GM19467 (cell line): Measurements from ENCODE around the gene AKAP7.
"Not testable (repeated sequence)": the region's sequence is repeated elsewhere in the genome, so short reads cannot be mapped to it uniquely, and the experiment has no call there.

ENCODE experiments used
- ATAC-seq: cut with Tn5 transposase; IDR thresholded peaks from one replicate; pipeline ENCODE4 v1.9.1; 2021; ENCODE audit warnings: mild to moderate bottlenecking, moderate library complexity; ENCODE audit not compliant: unreplicated experiment

Gene AKAP7

DNA sequence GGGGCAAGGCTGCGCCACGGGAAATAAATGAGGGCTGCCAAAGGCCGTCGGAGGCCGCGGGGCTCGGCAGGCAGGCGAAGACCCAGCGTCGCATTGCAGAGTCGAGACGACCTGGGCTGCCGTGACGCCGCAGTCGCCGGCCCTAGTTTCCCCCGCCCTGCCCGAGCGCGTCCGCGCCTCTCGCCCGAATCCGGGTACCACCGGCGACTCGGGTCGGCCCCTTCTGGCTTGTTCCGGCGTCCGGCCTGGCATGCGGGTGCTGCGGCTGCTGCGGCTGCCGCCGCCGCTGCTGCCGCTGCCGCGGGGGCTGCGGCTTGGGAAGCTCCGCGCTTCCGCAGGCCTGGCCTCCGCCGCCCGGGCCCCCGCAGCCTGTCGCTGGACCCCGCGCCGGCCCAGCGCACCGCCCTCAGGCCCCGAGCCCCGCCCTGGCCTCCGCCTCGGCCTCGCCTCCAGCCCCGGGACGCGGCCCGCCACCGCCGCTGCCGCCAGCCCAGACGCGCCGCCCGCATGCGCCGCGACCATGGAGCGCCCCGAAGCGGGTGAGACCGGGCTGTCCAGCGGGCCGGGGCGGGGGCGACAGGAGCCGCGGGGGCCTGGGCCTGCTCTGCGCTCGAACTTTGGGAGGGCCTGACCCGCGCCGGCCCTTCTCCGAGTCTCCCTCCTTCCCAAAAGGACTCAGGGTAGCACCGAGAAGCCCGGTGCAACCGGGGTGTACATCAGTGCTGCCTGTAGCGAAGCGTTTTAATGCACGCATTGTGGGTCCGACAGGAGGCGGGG, at the start of gene AKAP7:
TSS of gene AKAP7 (plus strand) at position 224 of the 777 bp plus-strand sequence. CDS start at position 521, 297 bp downstream.
- ATAC-seq, result peak; percentile 79

DNA sequence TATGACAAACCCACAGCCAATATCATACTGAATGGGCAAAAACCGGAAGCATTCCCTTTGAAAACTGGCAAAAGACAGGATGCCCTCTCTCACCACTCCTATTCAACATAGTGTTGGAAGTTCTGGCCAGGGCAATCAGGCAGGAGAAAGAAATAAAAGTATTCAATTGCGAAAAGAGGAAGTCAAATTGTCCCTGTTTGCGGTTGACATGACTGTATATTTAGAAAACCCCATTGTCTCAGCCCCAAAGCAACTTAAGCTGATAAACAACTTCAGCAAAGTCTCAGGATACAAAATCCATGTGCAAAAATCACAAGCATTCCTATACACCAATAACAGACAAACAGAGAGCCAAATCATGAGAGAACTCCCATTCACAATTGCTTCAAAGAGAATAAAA, 44.9 kb upstream of the AKAP7 start:
- not testable (repeated sequence) for ATAC-seq

DNA sequence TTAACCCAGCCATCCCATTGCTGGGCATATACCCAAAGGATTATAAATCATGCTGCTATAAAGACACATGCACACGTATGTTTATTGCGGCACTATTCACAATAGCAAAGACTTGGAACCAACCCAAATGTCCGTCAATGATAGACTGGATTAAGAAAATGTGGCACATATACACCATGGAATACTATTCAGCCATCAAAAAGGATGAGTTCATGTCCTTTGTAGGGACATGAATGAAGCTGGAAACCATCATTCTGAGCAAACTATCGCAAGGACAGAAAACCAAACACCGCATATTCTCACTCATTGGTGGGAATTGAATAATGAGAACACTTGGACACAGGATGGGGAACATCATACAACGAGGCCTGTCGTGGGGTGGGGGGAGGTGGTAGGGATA, 43.3 kb upstream of the AKAP7 start:
- ATAC-seq, result not testable (repeated sequence)

DNA sequence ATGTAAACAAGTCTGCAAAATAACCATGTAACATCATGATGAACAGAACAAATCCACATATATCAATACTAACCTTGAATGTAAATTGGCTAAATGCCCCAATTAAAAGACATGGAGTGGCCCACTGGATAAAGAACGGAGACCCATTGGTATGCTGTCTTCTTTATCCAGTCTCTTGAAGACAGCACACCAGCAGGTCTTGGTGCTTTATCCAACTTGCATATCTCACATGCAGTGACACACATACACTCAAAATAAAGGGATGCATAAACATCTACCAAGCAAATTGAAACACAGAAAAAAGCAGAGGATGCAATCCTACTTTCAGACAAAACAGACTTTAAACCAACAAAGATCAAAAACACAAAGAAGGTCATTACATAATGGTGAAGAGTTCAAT, 41.9 kb upstream of the AKAP7 start:
- no peak for ATAC-seq

DNA sequence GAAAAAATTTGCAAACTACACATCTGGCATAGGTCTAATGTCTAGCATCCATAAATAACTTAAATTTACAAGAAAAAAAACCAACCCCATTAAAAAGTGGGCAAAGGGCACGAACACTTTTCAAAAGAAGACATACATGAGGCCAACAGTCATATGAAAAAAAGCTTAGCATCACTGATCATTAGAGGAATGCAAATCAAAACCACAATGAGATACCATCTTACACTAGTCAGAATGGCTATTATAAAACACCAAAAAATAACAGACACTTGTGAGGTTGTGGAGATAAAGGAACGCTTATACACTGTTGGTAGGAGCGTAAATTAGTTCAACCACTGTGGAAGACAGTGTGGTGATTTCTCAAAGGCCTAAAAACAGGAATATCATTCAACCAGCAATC, 38.5 kb upstream of the AKAP7 start:
- no peak for ATAC-seq

DNA sequence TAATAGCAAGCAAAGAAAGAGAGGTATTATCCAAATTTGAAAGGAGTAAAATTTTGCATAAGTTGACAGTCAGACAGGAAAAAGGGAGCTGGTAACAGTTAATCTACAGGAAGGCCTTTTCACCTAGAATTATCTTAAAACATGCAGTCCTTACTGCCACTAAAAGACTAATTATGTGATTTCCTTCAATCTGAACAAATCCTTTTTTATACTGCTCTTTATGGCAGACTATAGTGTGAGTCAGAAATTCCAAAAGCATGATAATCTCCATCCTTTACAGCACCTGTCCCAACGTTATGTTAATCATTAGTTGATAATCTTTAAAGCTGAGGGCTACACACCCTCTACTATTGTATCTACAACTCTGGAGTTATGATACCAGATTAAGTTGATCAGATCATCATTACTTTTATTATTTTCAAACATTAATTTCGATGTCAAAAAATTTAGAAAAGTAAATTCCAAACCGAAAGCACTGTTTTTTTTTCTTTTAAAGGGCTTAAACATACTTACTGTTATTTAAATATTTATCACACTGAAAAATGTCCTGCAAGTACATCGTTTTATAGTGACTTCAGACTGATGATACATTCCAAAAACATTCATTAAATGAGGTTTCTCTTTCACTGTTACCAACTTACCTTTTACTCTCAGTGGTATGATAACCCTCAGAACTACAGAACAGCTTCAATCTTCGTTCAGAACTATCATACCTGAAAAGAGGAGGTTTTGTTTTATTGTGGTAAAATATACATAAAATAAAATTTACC, 33.2 kb upstream of the AKAP7 start:
- ATAC-seq, result no peak

DNA sequence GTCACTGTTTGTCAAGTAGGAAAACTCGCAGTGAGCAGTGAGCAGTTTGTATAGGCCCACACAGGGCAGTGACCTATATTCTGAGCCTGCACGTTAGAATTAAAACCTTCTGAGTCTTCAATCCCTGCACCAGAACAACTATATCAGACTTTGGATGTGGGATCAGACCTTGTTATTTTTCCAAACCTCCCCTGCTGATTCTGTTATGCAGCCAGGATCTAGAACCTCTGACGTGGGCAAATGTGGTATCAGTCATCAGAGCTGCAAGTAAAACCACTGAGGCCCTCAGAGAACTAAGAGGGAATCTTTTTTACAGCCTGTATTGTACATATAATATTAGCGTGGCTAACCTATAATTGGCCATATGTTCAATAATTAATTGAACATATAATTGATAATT, 32.0 kb upstream of the AKAP7 start:
- ATAC-seq, result no peak

DNA sequence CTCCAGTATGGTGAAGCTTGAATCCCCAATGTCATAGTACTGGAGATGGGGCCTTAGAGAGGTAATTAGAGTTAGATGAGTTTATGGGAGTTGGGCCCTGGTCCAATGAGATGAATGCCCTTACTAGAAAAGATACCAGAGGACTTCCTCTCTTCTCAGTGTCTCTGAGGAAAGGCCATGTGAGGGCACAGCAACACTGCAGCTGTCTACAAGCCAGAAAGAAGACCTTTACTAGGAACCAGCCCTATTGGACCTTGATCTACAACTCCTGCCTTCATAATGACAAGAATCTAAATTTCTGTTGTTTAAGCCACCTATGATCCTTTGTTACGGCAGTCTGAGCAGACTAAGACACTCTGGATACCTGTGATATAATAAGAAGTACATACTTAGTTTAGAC, 31.4 kb upstream of the AKAP7 start:
- ATAC-seq, result no peak

DNA sequence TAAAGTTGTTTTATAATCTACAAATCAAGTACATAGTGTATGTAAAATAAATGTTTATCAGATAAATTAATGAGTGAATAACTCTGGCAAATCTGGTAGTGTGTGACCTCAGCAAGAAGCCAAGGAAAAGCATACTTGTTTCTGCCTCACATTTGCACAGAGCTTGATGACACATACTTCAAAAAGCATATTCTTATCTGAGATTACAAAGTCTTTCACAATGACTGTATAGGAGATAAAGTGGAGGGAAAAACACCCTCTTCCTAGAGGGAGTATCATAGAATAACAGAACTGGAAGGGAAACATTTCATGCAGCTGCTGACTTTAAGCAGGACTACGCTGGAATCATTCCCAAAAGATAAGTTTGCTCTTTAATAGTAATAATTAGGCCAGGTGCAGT, 28.1 kb upstream of the AKAP7 start:
- no peak for ATAC-seq

DNA sequence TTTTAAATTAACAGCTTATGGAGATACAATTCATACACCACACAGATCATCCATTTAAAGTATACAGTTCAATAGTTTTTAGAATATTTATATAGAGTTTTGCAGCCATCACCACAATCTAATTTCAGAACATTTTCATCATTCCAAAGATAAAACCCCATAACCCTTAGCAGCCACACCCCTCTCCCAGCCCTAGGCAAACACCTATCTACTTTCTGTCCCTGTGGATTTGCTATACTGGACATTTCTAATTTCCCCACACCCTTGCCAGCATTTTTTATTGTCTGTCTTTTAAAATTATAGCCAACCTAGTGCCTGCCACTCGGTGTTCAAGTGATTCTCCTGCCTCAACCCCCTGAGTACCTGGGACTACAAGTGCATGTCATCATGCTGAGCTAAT, 23.0 kb upstream of the AKAP7 start:
- no peak for ATAC-seq

DNA sequence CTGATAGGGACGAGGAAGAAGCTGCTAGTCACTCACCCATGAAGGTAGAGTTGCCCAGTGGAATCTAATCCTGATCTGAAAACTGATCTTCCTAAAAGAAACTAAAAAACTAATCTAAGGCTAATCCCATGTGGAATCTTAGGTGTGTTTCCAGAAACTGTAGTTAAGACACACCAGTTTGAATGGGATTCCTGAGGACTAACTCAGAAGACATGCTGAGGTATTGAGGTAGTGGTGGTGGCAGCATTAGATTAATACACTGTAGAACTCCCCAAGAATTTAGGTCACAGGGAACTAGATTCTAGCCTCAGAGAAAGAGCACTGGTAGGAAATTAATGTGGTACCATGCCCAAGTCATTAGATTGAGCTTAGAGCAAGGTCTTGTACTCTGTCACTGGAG, 19.6 kb upstream of the AKAP7 start:
- no peak for ATAC-seq

DNA sequence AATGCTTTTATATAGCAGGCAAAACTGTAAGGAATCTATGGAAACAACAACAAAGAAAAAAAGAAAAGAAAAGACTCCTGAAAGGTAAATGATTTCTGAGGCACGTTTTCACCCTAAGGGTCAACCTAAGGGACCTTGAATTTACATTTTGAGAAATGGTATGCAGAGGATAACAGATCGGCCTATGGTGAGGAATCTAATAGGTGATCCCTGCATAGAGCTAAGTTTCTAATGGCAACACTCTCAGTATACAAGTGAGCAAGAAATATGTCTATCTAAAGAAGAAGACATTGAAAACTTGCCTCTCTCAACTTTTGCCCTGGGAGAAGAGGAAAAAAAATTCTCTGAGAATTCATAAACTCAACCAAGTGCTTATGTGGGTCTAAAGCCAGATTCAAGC, 18.9 kb upstream of the AKAP7 start:
- no peak for ATAC-seq

DNA sequence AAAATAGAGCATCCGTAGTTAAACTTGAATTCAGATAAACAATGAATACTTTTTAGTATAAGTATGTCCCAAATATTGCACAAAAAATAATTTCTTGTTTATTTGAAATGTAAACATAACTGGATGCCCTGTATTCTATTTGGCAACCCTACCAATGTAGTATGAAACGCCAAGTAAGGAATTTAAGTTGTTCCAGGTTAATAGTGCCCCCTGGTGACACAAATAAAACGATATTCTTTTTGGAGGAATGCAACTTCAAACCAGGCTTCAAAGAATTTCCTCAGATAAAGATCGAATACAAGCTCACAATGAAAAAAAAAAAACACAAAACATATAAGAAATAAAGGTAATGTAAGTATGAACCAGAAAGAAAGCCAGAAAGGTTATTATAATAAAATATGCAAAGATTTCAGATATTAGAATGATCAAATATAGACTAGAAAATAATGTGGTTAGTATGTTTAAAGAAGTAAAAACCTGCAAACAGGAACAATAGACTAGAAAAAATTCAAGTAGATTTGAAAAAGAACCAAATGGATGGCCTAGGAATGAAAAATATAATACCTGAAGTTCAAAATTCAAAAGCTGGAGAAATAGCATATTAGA, 18.4 kb upstream of the AKAP7 start:
- no peak for ATAC-seq

DNA sequence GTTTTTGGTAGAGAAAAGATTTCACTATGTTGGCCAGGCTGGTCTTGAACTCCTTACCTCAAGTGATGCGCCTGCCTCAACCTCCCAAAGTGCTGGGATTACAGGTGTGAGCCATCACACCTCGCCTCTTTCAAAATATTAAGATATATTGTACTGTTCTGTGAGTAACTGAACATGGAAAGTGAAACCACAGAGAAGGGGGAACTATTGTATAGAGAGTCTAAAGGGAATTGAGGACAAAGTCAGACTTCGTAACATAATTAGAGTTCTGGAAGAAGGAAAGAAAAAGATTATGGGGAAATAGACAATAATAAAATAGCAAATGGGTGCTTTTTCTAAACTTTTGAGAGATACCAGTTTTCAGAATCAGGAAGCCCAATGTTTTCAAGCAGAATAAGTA, 17.4 kb upstream of the AKAP7 start:
- no peak for ATAC-seq

DNA sequence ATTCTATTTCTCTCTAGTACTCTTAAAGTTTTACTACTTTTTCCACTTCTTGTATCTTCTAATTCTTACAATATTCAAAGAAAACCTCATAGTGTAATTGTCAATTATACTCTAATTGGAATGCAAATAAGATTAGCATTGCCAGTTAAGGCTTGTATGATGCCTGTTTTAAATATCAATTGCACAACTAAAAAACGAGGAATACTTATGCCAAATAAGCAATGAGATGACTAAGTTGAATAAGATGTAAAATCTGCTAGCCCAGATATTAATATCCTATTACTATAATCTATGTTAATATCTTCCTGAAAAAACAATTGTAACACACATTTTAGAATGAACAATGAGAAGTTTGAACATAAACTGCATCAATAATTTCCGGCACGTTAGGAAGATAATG, 13.3 kb upstream of the AKAP7 start:
- no peak for ATAC-seq

DNA sequence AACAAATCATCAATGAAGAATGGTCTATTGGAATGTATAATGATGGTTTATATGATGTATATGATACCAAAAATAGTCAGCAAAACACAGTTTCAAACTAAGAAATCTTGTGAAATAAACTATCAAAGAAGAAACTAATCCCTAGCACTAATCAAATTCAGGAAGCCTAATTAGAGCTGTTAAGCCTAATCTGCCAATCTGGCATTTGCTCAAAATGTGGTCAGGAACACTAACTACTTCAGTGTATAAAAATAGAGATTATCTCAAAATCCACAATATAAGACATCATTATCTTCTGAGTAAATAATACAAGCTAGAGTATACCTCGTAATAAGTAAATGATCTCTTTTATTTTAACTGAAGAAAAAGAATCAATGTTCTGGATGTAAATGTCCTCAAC, 12.8 kb upstream of the AKAP7 start:
- ATAC-seq, result no peak

DNA sequence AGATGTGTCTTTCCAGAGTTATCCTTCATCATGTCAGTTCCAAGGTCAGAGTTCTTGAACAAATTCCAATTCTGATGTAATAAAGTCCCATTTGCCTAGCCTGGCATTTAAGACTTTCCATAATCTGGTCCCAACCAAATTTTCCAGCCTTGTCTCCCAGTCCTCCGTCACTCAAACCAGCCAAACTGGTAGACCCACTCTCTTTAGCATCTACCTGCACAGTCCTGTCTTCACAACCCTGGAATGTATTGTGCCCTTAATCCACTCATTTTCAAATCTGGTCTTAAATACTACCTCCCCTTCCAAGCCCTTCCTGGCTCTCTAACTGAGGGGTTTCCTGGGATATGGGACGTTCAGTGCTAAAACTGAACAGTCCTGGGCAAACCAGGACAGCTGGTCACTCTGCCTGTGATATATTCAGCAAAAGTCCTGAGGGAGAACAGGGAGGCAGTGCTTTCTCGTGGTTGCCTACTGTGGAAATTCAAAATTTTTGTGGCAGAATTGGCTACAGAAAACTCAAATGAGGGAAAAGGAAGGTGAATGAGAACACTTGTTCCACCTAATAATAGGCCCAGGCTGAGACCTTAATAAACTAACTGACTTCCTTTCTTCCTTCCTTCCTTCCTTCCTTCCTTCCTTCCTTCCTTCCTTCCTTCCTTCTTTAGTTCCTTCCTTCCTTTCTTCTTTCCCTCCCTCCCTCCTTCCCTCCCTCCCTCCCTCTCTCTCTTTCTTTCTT, 10.8 kb upstream of the AKAP7 start:
- no peak for ATAC-seq

DNA sequence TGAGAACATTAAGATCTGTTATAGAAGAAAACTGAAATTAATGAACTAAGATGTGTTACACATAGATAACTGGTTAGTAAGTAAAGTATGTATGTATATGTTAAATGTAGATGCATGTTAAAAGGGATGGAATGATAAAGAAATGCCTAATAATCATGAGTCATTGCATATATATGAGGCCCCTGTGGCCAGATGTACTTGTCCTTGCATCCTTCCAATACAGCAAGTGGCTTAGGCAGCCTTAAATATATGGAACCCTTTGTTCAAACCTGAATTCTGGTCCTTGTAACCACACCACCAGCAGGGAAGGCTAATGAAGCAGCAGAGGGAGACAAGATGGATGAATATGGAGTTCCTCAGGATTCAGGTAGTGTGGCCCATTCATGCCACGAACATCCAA, 9.8 kb upstream of the AKAP7 start:
- ATAC-seq, result no peak

DNA sequence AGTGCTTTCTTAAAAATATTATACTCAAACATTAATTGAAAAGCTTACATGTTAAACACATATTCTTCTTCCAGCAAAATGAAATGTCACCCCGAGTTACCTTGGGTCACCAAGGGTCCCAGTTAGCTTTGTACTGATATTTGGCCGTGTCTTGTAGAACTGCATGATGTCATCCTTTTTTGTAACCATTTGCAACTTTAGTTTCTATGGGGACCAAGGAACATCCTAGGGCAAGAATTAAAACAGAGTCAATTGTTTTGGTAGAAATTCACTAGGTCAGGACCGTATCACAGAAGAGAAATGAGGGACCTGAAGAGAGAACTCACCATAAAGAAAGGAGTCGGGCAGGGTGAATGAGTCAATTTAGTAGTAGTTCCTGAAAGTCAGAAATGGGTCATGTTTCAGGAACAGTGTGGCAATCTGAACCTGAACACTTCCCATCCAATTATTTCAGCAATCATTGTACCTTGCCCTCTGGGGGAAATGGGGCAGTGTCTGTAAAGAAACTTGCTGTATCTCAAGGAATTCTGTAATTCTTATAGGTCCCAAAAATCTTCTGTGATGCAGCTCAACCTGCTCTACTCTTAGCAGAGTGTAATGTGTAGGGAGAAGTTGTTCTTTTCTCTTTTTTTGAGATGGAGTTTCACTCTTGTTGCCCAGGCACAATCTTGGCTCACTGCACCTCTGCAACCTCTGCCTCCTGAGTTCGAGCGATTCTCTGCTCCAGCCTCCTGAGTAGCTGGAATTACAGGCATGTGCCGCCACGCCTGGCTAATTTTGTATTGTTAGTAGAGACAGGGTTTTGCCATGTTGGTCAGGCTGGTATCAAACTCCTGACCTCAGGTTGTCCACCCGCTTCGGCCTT, 5.3 kb upstream of the AKAP7 start:
- no peak for ATAC-seq

DNA sequence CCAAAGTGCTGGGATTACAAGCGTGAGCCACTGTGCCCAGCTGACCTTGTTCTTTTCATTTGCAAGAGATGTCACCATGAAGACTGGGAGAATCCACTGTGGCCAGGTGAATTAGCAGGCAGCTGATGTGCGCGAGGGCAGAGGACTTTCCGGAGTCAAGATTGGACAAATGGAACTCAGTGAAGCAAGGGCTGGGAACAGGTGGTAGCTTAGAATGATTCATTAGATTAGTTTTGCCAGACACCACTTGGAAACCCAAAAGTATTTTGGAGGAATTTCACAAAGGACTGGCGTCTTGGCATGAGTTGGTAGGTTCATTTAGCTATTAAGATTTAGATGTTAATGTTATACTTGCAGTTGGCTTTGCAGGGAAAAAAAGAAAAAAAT, 4.7 kb upstream of the AKAP7 start:
- no peak for ATAC-seq
